Endothelial cell of umbilical vein (primary cell): ENCODE measurements around the gene HDAC10.

Source experiments
- CTCF ChIP-seq, 2 donors: IDR thresholded peaks; 1 replicate in 1 of 2; 2 replicates in 1 of 2; pipeline ENCODE4 v1.5.1; 2011; ENCODE audit warnings: low read length in 2 of 2, mild to moderate bottlenecking in 2 of 2, moderate library complexity in 2 of 2, control low read depth in 1 of 2, inconsistent platforms in 1 of 2, low read depth in 1 of 2; ENCODE audit not compliant: insufficient read depth in 1 of 2; ENCODE audit errors: extremely low read depth in 1 of 2
- FOS ChIP-seq: IDR thresholded peaks from 2 replicates; pipeline ENCODE4 v1.6.1; 2011; ENCODE audit warnings: mild to moderate bottlenecking, low read length, moderate library complexity, borderline replicate concordance; ENCODE audit not compliant: insufficient read depth
- POLR2A ChIP-seq: IDR thresholded peaks from 2 replicates; pipeline ENCODE4 v1.6.1; 2012; ENCODE audit warnings: low read depth, mild to moderate bottlenecking, control low read depth, low read length
- POLR2AphosphoS5 ChIP-seq: IDR thresholded peaks from 2 replicates; pipeline ENCODE4 v1.6.1; 2012; ENCODE audit warnings: low read depth, mild to moderate bottlenecking, control low read depth, low read length, moderate library complexity; ENCODE audit not compliant: insufficient read depth

GRCh38 chr22:50208939-50209892 lies 41.8 kb downstream of the HDAC10 start:
- TF ChIP-seq POLR2AphosphoS5, result no peak
- no peak for TF ChIP-seq CTCF (IDR thresholded peaks at IDR 0.05; ENCODE audit: extremely low read depth in 1 of 2, insufficient read depth in 1 of 2, low read depth in 1 of 2, low read length in 2 of 2)
- no peak for TF ChIP-seq FOS
- TF ChIP-seq POLR2A, result no peak
